Small intestine (tissue), 7 donors: ENCODE data around the gene ZNF224. TPM values are rescaled to one million over a fixed set of nuclear protein-coding genes. Genes with fewer than 3 reads are reported as not detected.
A peak's percentile ranks its signal among the peaks of the same experiment; 100 is the strongest.

ENCODE experiments used
- DNase-seq, 2 donors: peaks; one replicate each; pipeline versions ENCODE4 v3.0.0 to v3.0.0-alpha.2; 2013
- FAIRE-seq: peaks from 2 replicates; lab custom pipeline; 2012; peaks lifted over from hg19 to GRCh38; lab: Jason Lieb, UNC
- H3K27ac ChIP-seq, 3 donors: one replicate each; pipeline ENCODE4 v1.5.1; 2013; ENCODE audit warnings: low read length in 2 of 3, mild to moderate bottlenecking in 2 of 3, control low read depth in 1 of 3, inconsistent platforms in 1 of 3, low read depth in 1 of 3, moderate library complexity in 1 of 3
- H3K27me3 ChIP-seq, 3 donors: one replicate each; pipeline ENCODE4 v1.6.1; 2013; ENCODE audit warnings: low read length in 3 of 3, inconsistent platforms in 1 of 3; ENCODE audit not compliant: control insufficient read depth in 3 of 3, insufficient read depth in 3 of 3
- H3K36me3 ChIP-seq, 3 donors: one replicate each; pipeline ENCODE4 v1.6.1; 2013; ENCODE audit warnings: low read length in 3 of 3, inconsistent platforms in 1 of 3, low read depth in 1 of 3, mild to moderate bottlenecking in 1 of 3, moderate library complexity in 1 of 3; ENCODE audit not compliant: control insufficient read depth in 3 of 3, insufficient read depth in 2 of 3
- H3K4me1 ChIP-seq, 3 donors: one replicate each; pipeline ENCODE4 v1.6.1; 2013; ENCODE audit warnings: low read length in 2 of 3, inconsistent platforms in 1 of 3, low read depth in 1 of 3, mild to moderate bottlenecking in 1 of 3, moderate library complexity in 1 of 3; ENCODE audit not compliant: control insufficient read depth in 3 of 3, insufficient read depth in 2 of 3
- H3K4me3 ChIP-seq, 3 donors: one replicate each; pipeline ENCODE4 v1.5.1; 2013; ENCODE audit warnings: low read length in 3 of 3, control low read depth in 1 of 3, inconsistent platforms in 1 of 3, low read depth in 1 of 3, mild to moderate bottlenecking in 1 of 3, moderate library complexity in 1 of 3
- H3K9me3 ChIP-seq, 2 donors: one replicate each; pipeline ENCODE4 v1.6.1; 2013; ENCODE audit warnings: low read depth in 1 of 2, low read length in 1 of 2; ENCODE audit not compliant: control insufficient read depth in 2 of 2, insufficient read depth in 1 of 2
- WGBS, 3 donors: extraction: QIAGEN DNeasy Blood & Tissue Kit; methylation state at CpG; one replicate each; pipeline ENCODE4 v1.1.7; 2013; 5-methylcytosine and 5-hydroxymethylcytosine counted together
- polyA plus RNA-seq, 4 donors: library from polyadenylated mRNA; stranded (reverse) in 3 of 4; unstranded in 1 of 4; fragments of 200-250 nt in 3 of 4; fragments of 120-200 nt in 1 of 4; gene quantifications; one replicate each; pipeline versions ENCODE4 v1.2.1 to v1.2.3, GENCODE V29; 2013
- donor health status: healthy with polysubstance abuse.
- donor health status: control.
- donor health status: control.
- donor health status: Bipolar disorder and iron deficiency.
- donor health status: healthy.

The ZNF224 gene
- polyA plus RNA-seq, 4 donors = 8.3 to 46.4 (median 22.8) TPM

- Histone ChIP-seq H3K27ac (no peak overlapping the region), H3K9me3 (no peaks in the 10 kb centered on the region), H3K36me3 (peaks cover 3 to 6% (median 3%) of the 10 kb centered on the region in 3 donors), H3K27me3 (no peaks in the 10 kb centered on the region), H3K4me1 (peaks cover 0 to 6% (median 0%) of the 10 kb centered on the region in 3 donors), H3K4me3 (peak overlapping the region; percentile 59 to 99 (median 92))
- WGBS, 3 donors = 7 to 11% (median 11%) methylated on average over 13 of the region's 13 CpGs
- DNase-seq (peak; percentile 15 to 37), FAIRE-seq (no peak)
Observed at GRCh38 chr19:44142059-44142433, 47.9 kb downstream of the ZNF224 start.

- H3K27ac ChIP-seq = no peak overlapping the region
- no peak for DNase-seq
- FAIRE-seq = no peak
Observed at GRCh38 chr19:44149776-44150175, 55.6 kb downstream of the ZNF224 start.

DNA sequence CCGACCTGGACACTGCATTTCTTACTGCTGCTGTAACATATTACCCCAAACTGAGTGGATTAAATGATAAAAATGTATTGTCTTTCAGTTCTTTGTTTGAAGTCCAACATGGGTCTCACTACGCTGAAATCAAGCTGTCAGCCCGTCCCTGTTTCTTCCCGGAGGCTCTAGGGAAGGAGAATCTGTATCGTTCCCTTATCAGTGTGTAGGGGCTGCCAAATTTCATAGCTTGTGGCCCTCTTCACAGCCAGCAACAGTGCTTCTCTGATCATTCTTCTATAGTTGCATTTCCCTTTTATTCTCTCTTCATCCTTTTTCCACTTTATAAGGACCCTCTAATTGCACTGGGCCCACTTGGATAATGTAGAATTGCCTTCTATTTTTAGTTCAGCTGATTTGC is 57.3 kb downstream of the ZNF224 start:
- FAIRE-seq (no peak), DNase-seq (no peak)
- no peaks in the 10 kb centered on the region for H3K27me3 ChIP-seq
- WGBS, 3 donors = 97 to 100% (median 97%) methylated on average over 5 of the region's 5 CpGs
- H3K4me1 ChIP-seq = no peaks in the 10 kb centered on the region
- peaks cover 30 to 50% (median 33%) of the 10 kb centered on the region in 3 donors for H3K36me3 ChIP-seq
- no peak overlapping the region for H3K4me3 ChIP-seq
- H3K27ac ChIP-seq = no peak overlapping the region
- H3K9me3 ChIP-seq = peaks cover 0 to 11% of the 10 kb centered on the region in 2 donors

More at GRCh38 chr19:44149776-44150175, 55.6 kb downstream of the ZNF224 start:
- Histone ChIP-seq H3K9me3 (peaks cover 0 to 3% of the 10 kb centered on the region in 2 donors), H3K4me1 (no peaks in the 10 kb centered on the region), H3K4me3 (no peak overlapping the region), H3K27me3 (no peaks in the 10 kb centered on the region), H3K36me3 (peaks cover 31 to 44% (median 33%) of the 10 kb centered on the region in 3 donors)
- WGBS, 3 donors = 96 to 99% (median 98%) methylated on average over 4 of the region's 4 CpGs

DNA sequence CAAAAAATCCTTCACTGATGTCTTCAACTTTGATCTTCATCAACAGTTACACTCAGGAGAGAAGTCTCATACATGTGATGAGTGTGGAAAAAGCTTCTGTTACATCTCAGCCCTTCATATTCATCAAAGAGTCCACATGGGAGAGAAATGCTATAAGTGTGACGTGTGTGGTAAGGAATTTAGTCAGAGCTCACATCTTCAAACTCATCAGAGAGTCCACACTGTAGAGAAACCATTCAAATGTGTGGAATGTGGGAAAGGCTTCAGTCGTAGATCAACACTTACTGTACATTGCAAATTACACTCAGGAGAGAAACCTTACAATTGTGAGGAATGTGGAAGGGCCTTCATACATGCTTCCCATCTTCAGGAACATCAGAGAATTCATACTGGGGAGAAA is 62.3 kb downstream of the ZNF224 start:
- peaks cover 9 to 38% (median 19%) of the 10 kb centered on the region in 3 donors for H3K36me3 ChIP-seq
- no peak overlapping the region for H3K27ac ChIP-seq
- no peak for FAIRE-seq
- H3K9me3 ChIP-seq = peaks cover 0 to 43% of the 10 kb centered on the region in 2 donors
- no peak overlapping the region for H3K4me3 ChIP-seq
- no peaks in the 10 kb centered on the region for H3K4me1 ChIP-seq
- 90 to 92% (median 92%) methylated on average over 2 of the region's 2 CpGs for WGBS, 3 donors
- H3K27me3 ChIP-seq = no peaks in the 10 kb centered on the region
- DNase-seq = no peak

Other genes starting within 250 kb of the ZNF224 start
- 1 to 10 TPM in 3 of 4 donors, not detected in 1; 1.8 to 9.9 (median 2.0) TPM for gene ZNF404, start 210.4 kb upstream of the ZNF224 start, polyA plus RNA-seq
- 10 to 100 TPM in 1 of 4 donors, 1 to 10 TPM in 3; 3.5 to 18.5 (median 6.0) TPM for gene ZNF45, start 159.1 kb upstream of the ZNF224 start, polyA plus RNA-seq
- 1 to 10 TPM in 2 of 4 donors, not detected in 2; 1.1 to 3.6 TPM for gene ZNF221, start 143.1 kb upstream of the ZNF224 start, polyA plus RNA-seq
- gene ZNF155, start 110.2 kb upstream of the ZNF224 start, polyA plus RNA-seq = 1 to 10 TPM; 3.7 to 8.7 (median 5.5) TPM
- gene ZNF230, start 91.4 kb upstream of the ZNF224 start, polyA plus RNA-seq = 1 to 10 TPM; 1.1 to 6.4 (median 1.6) TPM
- gene ZNF222, start 69.0 kb upstream of the ZNF224 start, polyA plus RNA-seq = 1 to 10 TPM; 1.9 to 6.1 (median 3.3) TPM
- gene ZNF223, start 42.3 kb upstream of the ZNF224 start, polyA plus RNA-seq = 10 to 100 TPM in 1 of 4 donors, 1 to 10 TPM in 3; 3.3 to 23.6 (median 6.4) TPM
- gene ZNF284, start 22.2 kb upstream of the ZNF224 start, polyA plus RNA-seq = 1 to 10 TPM in 1 of 4 donors, under 1 TPM in 3; 0.67 to 4.6 (median 0.76) TPM
- gene ZNF225, start 19.0 kb downstream of the ZNF224 start, polyA plus RNA-seq = 1 to 10 TPM; 1.4 to 6.6 (median 1.8) TPM
- 10 to 100 TPM in 1 of 4 donors, 1 to 10 TPM in 3; 1.6 to 11.8 (median 2.4) TPM for gene ZNF234, start 47.2 kb downstream of the ZNF224 start, polyA plus RNA-seq
- gene ZNF226, start 70.7 kb downstream of the ZNF224 start, polyA plus RNA-seq = 10 to 100 TPM; 13.6 to 28.2 (median 19.9) TPM
- 10 to 100 TPM in 1 of 4 donors, 1 to 10 TPM in 3; 3.8 to 18.8 (median 5.0) TPM for gene ZNF227, start 118.2 kb downstream of the ZNF224 start, polyA plus RNA-seq
- gene ZNF233, start 165.5 kb downstream of the ZNF224 start, polyA plus RNA-seq = 1 to 10 TPM in 1 of 4 donors, under 1 TPM in 2, not detected in 1; 0.22 to 5.8 (median 0.91) TPM
- gene ZNF235, start 210.7 kb downstream of the ZNF224 start, polyA plus RNA-seq = 1 to 10 TPM; 1.8 to 7.8 (median 2.9) TPM